GM19023 (cell line): ENCODE data around the gene ST6GALNAC4.

Experiments used
- ATAC-seq: cut with Tn5 transposase; IDR thresholded peaks from one replicate; pipeline ENCODE4 v1.9.1; 2021; ENCODE audit warnings: mild to moderate bottlenecking, moderate library complexity; ENCODE audit not compliant: unreplicated experiment

The ST6GALNAC4 gene

GRCh38 chr9:127931092-127931881 lies 14.4 kb upstream of the ST6GALNAC4 start:
- peak; percentile 19 for ATAC-seq

GRCh38 chr9:127930231-127931091 lies 13.6 kb upstream of the ST6GALNAC4 start, which contains the start of gene PIP5KL1:
Gene PIP5KL1 (minus strand): TSS chr9:127930777. CDS start chr9:127930752, 25 bp downstream.
- peak; percentile 87 for ATAC-seq

- ATAC-seq, result no peak
Measured at GRCh38 chr9:127929625-127929979, 12.8 kb upstream of the ST6GALNAC4 start.

- ATAC-seq, result no peak
Measured at GRCh38 chr9:127928676-127929624, 12.1 kb upstream of the ST6GALNAC4 start.

GRCh38 chr9:127927988-127928675 lies 11.3 kb upstream of the ST6GALNAC4 start:
- ATAC-seq, result no peak

GRCh38 chr9:127927201-127927987 lies 10.6 kb upstream of the ST6GALNAC4 start:
- ATAC-seq, result no peak

- ATAC-seq, result no peak
Measured at GRCh38 chr9:127926906-127927200, 10.0 kb upstream of the ST6GALNAC4 start.

DNA sequence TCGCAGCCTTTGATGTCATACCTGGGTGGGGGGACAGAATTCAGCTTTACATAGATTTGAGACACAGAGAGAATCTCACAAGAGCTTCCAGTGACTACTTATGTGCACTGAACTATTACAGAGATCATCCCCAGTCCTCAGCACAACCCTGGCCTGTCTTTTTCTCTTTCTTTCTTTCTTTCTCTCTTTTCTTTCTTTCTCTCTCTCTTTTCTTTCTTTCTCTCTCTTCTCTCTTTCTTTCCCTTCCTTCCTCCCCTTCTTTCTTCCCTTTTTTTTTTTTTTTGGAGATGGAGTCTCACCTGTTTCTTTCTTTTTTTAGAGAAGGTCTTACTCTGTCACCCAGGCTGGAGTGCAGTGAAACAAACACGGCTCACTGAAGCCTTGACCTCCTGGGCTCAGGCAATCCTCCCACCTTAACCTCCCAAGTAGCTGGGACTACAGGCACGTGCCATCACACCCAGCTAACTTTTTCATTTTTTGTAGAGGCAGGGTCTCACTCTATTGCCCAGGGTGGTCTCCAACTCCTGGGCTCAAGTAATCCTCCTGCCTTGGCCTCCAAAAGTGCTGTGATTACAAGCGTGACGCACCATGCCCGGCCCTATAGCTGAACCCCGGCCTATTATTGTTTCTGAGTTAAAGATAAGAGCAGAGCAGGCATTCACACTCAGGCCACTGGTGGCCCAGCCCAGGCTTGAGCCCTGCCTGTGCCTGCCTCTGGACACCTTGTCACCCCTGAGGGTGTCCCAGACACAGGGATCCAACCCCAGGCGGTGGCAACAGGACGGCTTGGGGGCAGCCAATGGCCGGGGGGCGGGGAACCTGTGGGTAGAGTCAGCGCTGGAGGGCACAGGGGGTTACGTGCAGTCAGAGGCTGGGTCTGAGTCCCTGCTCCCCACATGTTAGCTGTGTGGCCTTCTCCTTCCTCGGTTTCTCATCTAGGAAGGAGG lies 9.4 kb upstream of the ST6GALNAC4 start:
- no peak for ATAC-seq

DNA sequence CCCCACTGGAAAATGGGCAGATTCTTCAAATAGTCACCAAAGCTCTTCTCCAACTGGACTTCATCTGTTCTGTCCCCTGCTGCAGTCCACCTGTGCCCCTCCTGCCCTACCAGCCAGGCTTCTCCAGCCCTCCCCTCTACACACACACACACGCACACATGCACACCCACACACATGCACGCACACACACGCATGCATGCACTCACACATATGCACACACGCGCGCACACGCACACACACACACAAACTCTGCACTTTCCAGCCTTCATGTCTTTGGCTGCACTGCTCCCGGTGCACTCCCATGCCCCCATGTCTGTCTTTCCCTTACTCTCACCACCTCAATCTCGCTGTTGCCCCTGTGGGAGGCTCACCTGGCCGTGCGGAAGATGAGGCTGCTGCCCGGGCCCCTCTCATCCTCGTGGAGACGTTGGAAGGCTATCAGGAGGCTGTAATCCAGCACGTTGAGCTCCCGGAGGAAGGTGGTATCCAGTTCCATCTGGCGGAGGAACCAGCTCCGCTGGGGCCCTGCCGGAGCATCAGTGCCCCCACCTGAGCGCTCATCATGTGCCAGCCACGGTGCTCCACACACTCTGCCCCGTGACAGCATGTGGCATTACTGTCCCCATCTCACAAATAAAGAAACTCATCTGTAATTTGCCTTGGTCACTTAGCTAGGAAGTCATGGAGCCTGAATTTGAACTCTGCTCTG lies 8.0 kb upstream of the ST6GALNAC4 start:
- no peak for ATAC-seq

GRCh38 chr9:127923771-127924170 lies 6.9 kb upstream of the ST6GALNAC4 start:
- ATAC-seq, result no peak

GRCh38 chr9:127923046-127923445 lies 6.2 kb upstream of the ST6GALNAC4 start:
- ATAC-seq, result no peak

GRCh38 chr9:127921557-127922120 lies 4.8 kb upstream of the ST6GALNAC4 start:
- no peak for ATAC-seq

DNA sequence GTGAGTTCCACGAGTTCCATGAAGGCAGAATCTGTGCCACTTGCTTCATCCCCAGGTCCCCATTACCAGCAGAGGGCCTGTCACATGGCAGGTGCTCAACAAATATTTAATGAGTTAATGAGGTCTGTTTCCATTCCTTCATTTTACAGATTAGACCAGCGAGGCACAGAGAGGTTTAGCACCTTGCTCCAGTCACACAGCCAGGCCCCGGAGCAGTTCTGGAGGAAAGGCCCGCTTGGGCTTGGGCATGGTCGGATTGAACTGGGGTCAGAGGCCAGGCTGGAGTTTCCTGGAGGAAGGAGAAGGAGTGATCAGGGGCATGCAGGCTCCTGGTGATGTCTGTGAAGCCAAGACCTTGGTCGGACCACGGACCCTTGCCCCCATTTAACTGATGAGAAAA lies 4.0 kb upstream of the ST6GALNAC4 start:
- ATAC-seq, result no peak

- ATAC-seq, result no peak
Measured at GRCh38 chr9:127919253-127919815, 2.5 kb upstream of the ST6GALNAC4 start.

DNA sequence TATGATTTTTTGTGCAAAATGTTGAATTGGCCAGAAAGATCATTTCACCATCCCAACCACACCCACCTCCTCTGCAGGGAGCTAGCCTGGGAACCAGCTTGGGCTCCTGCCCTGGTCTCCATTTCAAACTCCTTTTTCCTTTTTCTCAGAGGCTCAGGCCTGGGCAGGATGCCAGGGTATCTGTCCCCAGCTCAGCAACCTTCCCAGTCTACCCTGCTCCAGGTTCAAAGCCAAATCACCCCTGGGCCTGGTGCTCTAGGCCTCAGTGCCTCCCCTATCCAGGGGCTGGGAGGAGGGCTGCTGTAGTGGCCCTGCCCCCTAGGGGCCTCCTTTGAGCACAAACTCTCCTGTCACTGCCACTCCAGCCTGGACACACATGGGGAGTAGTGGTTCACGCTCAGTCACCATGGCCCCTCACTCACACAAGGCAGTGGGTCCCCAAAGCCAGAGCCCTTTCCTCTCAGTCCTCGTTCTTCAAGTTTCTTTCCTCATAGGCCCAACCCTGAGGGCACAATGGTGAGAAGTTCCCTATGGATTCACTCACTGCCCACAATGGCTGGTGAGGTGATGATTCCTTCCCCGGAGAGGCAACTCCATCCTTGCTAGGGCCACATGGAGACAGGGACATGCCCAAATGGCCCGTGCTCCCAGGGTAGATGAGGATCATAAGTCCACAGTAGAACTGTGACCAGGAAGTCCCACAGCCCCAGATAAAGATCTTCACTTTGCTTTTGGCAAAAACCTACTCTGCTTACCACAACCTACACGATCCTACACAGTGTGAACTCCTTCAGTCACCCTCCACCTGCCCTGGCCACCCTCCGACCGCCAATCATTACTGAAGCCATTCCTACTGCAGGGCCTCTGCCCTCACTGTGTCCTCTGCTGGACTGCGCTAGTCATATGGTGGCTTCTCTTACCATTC lies 1.6 kb upstream of the ST6GALNAC4 start:
- ATAC-seq, result no peak

GRCh38 chr9:127917603-127918002 lies 762 bp upstream of the ST6GALNAC4 start:
- no peak for ATAC-seq
